H4 (cell line): Measurements from ENCODE around the gene WFDC12. TPM values are rescaled to one million over a fixed set of nuclear protein-coding genes. Genes with fewer than 3 reads are reported as not detected.

Source experiments
- DNase-seq: peaks from one replicate; pipeline ENCODE4 v3.0.0-alpha.2; 2015; ENCODE audit warnings: low spot score
- total RNA-seq: library from RNA; depleted of rRNA; stranded (reverse); fragments of >200 nt; shearing (Covaris generic); gene quantifications from 2 replicates; pipeline ENCODE4 v1.2.3, GENCODE V29; 2014; rRNA removed

WFDC12 gene
- total RNA-seq, 1 experiment from 2014 or later, result not detected

DNA sequence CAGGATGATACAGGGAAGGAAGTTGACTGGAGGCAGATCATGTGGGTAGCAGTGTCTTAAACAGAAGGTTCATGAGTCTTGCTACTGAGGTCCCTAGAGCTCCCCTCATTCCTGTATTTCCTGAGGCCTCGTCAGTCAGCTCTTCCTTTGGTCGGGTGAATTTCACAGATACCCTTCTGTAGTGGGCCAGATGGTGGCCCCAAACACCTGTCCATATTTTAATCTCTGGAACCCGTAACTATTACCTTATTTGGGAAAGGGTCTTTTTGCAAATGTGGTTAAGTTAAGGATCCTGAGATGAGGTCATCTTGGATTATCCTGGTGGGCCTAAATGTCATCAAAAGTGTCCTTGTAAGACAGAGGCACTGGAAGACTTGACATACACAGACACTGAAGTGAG lies 32.9 kb downstream of the WFDC12 start:
- DNase-seq, result no peak

DNA sequence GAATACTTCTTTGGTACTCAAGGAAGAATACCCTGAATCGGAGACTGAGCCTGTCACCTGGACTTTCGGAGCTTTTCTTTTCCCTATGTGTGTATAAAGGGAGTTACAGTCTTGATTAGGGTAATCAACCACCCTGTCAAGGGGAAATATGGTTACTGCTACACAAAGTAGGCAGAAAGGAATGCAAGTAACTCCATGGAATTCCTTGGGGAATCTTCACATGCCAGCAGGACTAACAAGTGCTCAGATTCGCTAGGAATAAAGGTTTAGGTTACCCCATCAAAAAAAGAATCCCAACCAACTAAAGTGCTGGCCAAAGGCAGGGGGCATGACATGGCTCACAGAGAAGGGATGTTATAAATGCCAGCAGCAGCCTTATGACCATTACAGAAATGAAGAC lies 33.8 kb downstream of the WFDC12 start:
- DNase-seq, result no peak

DNA sequence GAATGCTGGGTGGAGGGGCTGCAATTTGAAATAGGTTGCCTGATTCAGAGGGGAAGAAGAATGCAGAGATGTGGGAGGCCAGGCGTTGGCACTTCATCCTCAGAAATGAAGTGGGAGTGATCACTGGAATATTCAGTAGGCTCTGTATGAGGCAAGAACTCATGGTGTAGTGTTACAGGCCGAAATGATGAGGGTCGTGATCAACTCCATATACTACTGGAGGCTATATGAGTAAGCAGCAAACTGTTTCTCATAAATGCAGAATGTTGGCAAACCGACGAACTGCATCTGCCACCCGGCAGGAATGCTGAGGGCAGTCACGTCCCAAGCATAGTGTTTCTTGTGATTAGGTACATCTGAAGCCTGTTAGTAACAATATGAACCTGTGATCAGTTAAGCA lies 36.0 kb downstream of the WFDC12 start:
- peak; percentile 28 for DNase-seq

DNA sequence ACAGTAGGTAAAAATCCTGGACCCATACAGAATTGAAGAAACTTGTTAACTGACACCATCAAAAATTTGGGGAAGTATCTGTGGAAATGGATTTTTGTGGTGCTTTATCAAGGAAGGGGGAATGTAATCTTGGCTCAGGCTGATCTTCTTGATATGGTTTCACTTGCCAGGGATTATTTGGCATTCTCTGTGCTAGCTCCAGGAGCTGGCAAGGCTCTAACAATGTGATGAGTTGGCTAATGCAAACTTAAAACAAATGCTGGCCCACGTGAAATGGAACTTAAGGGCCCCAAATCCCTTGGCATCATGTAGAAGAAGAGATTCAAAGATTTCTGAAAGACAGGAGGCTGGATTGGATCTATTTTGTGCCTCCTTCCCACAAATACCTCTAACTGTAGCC lies 36.5 kb downstream of the WFDC12 start:
- DNase-seq, result no peak

DNA sequence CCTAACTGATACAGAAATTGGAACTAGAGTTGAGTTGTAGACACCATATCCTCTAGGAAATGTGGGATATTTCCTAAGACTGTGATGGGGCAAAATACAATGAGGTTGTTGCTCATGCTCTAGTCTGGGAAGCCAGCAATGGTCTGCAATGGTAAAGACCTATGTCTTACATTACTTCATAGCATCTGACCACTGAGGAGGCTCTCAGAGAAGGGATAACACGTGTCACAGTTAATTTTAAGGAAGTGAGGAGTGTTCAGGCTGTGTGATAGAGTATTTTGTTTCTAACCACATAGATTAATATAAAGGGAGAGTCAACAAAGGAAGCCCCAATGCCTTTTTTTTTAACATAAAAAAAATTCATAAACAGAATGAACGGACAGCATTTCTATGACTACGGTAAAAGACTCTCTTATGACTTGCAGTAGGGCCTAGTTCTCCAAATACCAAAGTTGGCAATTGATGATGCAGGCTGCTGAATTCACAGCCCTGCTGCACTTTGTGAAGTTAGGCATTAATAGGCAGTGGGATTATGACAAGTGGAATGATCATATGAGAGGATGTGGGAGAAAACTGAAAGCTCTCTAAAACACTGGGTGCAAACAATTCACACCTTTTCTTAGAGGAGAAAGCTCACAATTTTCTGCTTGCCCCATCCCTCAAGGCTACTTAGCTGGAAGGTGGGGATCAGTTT lies 37.0 kb downstream of the WFDC12 start:
- no peak for DNase-seq

DNA sequence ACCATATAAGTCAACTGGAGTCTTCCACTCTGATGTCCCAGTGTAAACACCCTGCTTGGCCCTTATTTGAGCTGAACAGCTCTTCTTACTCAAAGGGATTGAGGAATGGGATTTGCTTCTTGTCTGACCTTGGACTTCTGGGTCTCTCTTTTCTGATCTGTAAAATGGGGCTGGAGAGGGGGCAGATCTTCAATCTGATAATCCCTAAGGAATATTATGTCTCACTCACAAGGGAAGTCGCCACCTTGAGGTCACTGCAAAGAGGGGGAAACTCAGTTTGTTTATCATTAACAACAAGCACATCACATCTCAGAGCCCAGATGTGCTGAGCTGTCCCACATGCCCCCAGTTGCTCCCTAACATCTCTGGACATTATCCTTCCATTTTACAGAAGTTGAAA lies 38.4 kb downstream of the WFDC12 start:
- no peak for DNase-seq

DNA sequence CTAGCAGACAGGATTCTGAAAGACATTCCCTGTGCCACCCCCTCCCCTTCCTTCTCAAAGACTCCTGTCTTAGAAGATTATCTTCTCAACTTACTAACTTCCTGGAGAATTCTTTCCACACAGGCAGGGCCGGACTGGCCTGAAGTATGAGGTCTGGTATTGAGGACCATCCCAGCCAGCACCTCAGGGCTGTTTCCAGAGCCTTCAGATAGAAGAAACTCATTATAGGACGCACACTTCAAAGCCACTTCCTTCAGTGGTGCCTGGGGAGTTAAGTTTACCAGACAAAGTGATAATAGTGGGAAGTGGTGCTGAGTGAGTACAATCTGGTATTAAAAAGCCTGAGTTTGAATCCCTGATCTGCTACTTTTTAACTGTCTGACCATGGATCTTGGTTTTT lies 39.0 kb downstream of the WFDC12 start:
- no peak for DNase-seq

DNA sequence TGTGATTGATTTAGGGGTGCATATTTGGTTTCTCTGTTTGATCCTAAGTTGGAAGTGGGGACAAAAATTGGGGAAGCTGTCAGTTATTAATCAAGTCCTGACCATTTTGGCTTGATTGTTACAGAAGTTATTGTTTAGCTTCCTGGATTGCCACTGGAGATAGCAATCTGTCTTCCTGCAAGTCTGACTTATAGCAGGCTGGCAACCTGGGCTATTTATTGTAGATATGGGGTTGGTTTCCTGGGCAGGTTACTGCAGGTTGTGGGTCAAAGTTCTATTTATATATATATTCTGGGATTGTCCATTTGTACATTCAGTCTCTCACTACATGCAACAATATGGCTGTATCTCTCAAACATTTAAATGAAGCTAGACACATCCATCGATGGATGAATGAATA lies 41.1 kb downstream of the WFDC12 start:
- DNase-seq, result no peak

DNA sequence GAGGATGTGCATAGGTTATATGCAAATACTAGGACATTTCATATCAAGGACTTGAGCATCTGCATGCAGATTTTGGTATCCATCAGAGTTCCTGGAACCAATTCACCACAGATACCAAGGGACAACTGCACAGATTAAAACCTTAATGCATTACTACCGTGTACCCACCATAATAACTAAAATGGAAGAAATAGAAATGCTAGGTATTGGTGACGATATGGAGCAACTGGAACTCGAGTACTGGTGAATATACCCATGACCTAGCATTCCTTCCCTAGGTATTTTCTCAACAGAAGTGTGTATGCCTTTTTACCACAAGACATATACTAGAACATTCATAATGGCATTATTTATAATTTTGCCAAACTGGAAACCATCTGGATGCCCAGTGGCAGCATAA lies 41.8 kb downstream of the WFDC12 start:
- no peak for DNase-seq

DNA sequence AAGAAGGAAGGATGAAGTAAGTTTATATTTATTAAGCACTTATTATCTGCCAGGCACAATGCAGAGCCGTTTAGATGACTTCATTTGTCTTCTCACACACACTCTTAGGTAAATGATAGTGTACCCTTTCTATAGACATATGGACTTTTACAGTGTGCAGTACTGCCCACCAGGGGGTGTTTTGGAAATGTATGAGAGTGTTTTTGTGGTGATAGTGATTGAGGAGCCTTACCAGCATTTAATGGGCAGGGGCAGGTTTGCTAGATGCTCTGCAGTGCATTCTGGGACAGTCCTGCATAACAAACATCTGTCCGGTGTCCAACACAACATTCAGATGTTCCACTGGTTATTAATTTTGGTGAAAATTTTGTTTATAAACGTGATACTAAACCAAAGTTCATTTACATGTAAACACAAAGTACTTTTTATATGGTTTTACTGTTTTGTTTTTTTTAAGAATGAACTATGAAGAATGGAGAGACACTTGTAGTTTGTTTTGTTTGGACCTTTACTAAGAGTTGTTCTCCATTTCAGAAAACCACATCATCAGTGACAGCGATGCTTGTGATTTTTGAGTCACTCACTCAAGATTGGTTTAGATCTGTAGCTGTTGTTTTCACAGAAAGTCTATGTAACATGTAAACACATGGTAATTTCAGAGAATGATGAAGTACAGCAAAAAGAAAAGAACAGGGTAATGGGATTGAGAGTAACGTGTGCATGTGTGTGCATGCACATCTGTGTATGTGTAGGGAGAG lies 43.2 kb downstream of the WFDC12 start:
- DNase-seq, result no peak

DNA sequence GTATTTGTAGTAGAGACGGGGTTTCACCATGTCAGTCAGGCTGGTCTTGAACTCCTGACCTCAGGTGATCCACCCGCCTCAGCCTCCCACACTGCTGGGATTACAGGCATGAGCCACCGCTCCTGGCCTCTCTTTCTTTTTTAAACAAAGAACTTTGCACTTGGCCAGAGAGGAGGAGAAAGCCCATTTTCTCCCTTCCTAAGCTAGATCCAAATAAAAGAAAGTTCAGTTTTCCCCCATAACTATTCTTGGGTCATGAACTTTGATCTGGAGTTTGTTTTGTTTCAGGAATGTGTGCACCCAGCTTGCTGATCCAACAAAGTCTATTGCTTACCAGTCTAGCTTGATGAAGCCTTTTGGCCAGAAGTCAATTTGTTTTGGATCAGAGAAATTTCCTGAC lies 46.7 kb downstream of the WFDC12 start:
- no peak for DNase-seq

Other genes with a start within 250 kb of the WFDC12 start
- 51.6 and 73.7 TPM in 2 replicates for gene YWHAB, start 238.8 kb downstream of the WFDC12 start, total RNA-seq
- 1.4 and 3.5 TPM in 2 replicates for gene PABPC1L, start 214.4 kb downstream of the WFDC12 start, total RNA-seq
- 39.7 and 41.5 TPM in 2 replicates for gene TOMM34, start 164.1 kb downstream of the WFDC12 start, total RNA-seq
- 12.8 and 14.3 TPM in 2 replicates for gene STK4, start 158.0 kb downstream of the WFDC12 start, total RNA-seq
- gene KCNS1, start 23.3 kb downstream of the WFDC12 start, total RNA-seq, result not detected in 2 replicates
- not detected in 2 replicates for gene WFDC5, start 9.3 kb downstream of the WFDC12 start, total RNA-seq
- gene PI3, start 50.4 kb upstream of the WFDC12 start, total RNA-seq, result not detected in 2 replicates
- gene SEMG1, start 82.6 kb upstream of the WFDC12 start, total RNA-seq, result not detected in 2 replicates
- not detected in 2 replicates for gene SEMG2, start 96.9 kb upstream of the WFDC12 start, total RNA-seq
- gene SLPI, start 130.1 kb upstream of the WFDC12 start, total RNA-seq, result 79.8 and 84.9 TPM in 2 replicates
- not detected in 2 replicates for gene RBPJL, start 182.4 kb upstream of the WFDC12 start, total RNA-seq
- gene MATN4, start 183.8 kb upstream of the WFDC12 start, total RNA-seq, result not detected in 2 replicates
- gene SDC4, start 224.0 kb upstream of the WFDC12 start, total RNA-seq, result 88.3 and 88.4 TPM in 2 replicates
- 15.4 and 20.8 TPM in 2 replicates for gene SYS1, start 238.7 kb upstream of the WFDC12 start, total RNA-seq